GM21717 (cell line): ENCODE data around the gene EPN3.

Source experiments
- ATAC-seq: cut with Tn5 transposase; IDR thresholded peaks from one replicate; pipeline ENCODE4 v1.9.1; 2021; ENCODE audit warnings: mild to moderate bottlenecking, moderate library complexity; ENCODE audit not compliant: unreplicated experiment

Gene EPN3

DNA sequence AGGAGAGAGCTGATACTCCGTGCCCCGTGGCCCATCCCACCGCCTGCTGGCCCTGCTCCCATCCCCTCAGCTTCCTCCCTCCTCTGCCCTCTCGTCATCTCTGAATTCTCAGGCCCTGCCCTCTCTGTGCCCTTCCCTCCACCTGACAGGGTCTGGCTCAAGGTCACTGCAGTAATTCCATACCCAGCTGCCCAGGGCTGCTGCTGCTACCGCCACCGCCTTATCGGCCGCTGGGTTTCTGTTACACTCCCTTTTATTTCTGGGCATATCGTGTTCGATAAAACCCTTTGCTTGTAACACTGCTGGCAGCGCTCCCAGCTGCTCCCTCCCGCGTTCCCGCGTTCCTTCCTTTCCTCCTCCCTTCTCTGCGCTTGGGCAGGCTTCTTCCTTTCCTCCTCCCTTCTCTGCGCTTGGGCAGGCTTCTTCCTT, 1.2 kb downstream of the EPN3 start:
- no peak for ATAC-seq

DNA sequence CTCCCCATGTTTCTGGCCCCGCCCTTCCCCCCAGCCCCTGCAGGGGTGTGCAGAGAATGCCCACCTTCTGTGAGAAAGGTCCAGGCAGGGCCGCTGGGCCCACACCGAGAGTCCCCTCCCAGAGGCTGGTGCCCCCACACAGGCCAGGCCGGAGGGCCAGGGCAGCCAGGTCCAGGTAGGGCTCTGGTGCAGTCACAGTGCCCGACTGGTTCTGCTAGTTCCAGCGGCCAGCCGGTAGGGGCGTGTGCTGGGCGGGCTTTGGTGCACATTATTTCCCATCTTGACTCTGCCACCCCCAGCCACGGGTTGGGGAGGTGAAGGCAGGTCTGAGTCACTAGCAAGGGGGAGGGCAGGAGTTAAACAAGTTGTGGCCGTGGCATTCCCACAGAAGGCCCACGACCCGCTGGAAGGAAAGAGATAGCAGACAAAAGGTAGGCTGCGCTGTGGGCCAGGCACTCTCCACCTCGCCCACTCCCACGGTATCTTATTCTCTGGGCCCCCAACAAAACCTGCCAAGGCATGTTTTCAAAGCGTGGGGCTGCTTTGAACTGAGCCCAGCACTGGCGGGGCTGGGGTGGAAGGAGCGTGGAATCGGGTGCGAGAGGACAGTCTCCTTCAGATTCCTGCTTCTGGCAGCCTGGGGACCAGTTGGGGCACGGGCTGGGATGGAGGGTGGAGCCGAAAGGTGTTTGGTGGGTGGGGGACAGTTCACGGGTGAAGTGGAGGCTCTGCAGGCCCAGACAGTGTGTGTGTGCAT, 1.9 kb downstream of the EPN3 start:
- ATAC-seq, result no peak

DNA sequence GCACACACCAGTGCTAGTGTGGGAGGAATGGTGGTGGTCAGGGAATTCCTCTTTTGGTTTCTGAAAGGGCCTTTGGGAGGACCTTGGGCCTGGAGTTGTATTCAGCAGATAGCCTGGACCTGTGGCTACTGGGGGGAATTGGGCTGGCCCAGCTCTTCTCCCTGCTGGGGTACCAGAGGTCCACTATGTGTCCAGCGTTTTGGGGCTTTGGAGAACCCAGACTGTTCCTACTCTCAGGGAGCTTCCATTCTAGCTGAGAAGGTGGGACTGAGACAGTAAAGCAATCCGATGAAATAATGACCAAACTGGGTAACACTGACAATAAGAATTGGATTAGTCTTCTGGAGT, 2.4 kb downstream of the EPN3 start:
- no peak for ATAC-seq

DNA sequence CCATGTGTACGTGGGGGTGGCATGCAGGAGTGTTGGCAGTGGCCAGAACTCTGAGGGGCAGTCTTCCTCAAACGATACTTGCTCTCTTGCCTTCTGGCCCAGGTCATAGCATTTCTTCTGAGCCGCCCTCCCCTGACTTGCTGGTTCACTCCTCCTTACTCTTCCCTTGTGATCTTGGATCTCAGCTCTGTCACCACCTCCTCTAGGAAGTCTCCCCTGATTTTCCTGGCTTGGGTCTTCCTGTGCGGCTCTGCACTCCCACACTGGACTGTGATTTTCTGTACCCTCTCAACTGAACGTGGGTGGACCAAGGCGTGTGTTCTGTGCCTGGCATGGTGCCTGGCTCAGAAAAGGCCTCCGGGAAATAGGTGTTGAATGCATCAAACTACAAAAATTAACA, 2.9 kb downstream of the EPN3 start:
- ATAC-seq, result no peak

DNA sequence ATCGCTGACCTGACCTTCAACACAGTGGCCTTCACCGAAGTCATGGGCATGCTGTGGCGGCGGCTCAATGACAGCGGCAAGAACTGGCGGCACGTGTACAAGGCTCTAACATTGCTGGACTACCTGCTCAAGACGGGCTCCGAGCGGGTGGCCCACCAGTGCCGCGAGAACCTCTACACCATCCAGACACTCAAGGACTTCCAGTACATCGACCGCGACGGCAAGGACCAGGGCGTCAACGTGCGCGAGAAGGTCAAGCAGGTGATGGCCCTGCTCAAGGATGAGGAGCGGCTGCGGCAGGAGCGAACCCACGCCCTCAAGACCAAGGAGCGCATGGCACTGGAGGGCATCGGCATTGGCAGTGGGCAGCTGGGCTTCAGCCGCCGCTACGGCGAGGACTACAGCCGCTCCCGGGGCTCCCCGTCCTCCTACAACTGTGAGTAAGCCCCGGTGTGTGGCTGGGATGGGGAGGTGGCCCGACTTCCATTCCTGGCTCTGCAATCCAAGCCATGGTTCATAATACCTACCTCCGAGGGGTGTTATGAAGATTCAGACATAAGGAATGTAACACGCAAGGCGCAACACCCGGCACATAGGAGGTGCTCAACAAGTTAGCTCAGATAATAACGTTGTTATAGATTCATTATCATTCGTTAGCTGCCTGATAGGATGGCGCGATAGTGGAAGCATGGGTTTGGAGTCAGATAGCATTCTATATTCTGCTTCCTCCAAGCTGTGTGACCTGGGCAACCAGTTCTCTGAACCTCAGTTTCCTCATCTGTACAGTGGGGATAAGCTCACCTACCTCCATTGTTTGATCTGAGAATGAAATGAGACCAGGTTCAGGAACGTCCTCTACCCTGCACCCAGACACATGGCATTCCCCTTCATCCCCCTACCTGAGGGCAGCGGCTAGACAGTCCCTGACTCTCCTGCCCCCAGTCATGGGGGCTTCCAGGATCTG, 4.4 kb downstream of the EPN3 start:
- ATAC-seq, result no peak

DNA sequence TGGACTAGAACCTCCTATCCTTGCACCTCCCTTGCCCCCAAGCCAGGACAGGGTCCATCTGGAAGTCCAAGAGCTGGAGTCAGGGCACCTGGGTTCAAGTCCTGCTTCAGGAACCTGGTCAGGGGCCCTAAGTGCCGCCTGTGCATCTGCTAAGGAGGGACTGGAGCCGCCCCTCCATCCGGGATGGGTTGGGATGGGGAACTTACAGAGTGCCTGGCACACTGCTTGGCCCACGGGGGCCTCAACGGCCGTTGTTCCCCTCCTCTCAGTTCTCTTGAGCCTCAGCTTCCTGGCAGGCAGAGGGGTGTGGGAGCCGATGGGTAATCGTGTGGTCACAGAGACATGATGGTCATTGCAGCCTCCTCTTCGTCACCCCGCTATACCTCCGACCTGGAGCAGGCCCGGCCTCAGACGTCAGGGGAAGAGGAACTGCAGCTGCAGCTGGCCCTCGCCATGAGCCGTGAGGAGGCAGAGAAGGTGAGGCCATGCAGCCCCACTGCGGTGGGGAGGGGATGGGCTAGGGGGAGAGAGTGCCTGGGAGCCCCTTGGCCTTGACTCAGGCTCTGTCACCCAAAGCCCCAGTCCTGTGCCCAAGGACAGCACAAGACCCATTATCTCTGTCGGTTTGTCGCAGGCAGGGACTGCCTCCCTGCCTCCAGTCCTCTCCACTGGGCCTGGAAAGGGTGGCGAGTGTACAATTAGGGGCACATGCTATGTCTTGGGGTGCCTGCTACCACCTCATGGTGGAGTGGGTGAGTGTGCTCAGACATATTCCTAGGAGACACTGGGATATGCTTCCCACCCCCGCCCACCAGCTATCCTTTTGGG, 5.4 kb downstream of the EPN3 start:
- no peak for ATAC-seq

DNA sequence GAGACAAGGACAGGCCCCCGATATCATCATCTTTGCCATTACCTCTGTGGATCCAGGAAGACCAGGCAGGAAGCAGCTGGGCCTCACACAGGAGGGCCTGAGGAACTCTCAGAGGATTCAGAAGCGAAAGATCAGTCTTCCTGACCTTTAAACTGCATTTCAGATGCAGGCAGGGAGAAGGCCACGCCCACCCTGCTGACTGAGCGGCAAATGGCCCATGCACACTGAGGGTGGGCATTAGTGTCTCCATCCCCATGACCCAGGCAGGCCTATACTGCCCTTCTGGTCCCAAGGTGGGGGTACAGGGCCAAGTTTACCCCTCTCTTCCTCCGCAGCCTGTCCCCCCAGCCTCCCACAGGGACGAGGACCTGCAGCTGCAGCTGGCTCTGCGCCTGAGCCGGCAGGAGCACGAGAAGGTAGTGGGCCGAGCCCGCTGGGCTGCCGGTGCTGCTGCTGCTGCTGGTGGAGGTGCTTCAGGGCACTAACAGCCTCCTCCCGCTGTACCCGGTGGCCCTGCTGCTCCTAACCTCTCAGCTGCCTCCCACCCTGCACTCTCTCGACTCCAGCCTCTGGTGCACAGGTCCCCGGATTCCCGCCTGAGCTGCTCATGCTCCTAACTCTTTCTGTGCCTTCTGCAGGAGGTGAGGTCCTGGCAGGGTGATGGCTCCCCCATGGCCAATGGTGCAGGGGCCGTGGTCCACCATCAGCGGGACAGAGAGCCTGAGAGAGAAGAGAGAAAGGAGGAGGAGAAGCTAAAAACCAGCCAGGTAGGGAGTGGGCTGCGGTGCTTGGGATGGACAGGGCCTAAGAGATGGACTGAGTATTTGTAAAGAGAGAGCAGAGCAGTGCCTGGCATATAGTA, 6.2 kb downstream of the EPN3 start:
- ATAC-seq, result no peak

DNA sequence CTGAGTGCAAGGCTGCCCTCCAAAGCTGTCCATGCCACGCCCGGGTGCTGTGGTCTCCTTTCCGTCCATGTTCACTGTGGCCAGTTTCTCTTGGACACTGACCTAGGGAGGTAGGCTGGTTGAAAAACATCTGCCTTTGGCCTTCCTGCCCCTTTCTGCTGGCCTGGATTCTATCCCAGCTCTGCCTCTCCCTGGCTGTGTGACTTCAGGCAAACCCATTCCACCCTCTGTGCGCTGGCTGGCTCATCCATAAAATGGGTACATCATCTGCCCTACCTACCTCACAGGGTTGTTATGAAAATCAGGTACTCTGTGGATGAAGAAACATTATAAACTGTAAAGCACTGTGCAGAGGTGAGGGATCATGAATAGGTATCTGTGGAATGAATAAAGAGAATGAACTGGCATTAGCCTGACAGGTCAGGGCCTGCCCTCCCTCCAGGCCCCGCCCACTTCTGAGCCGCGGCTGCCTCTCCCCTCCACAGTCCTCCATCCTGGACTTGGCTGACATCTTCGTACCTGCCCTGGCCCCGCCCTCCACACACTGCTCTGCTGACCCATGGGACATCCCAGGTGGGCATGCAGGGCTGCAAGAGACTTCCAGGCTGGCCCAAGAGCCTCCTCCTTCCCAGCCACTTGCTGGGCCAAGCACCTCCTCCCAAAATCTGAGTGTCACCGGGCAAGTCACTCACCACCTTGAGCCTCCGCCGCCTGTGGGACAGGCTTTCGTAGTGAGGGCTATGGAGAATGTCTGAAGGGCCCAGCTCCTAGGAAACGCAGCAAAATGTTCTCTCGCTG, 7.4 kb downstream of the EPN3 start:
- ATAC-seq, result no peak

DNA sequence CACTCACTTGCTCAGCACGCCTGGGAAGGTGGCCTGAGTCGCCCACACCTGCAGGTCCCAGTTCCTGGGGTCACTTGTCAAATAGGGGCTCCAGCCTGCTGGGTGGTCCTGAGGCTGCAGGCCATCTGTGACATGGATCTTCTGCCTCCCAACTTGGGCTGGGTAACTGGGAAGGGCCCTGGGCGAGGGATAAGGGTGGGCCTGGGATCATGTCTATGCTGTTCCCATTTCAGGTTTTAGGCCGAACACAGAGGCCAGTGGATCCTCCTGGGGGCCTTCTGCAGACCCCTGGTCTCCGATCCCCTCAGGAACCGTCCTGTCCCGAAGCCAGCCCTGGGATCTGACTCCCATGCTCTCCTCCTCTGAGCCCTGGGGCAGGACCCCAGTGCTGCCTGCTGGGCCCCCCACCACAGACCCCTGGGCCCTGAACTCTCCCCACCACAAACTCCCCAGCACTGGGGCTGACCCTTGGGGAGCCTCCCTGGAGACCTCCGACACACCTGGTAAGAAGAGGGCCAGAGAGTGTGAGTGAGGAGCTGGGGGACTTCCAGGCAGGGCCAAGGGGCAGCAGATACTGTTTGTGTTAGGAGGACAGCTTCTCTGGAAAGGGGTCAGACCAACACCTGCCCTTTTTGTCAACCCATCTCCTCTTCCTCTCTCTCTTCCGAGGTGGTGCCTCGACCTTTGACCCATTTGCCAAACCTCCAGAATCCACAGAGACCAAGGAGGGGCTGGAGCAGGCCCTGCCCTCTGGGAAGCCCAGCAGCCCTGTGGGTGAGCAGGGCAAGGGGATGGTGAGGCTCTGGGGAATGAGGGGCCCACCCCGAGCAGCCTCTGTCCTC, 8.2 kb downstream of the EPN3 start:
- ATAC-seq, result no peak

DNA sequence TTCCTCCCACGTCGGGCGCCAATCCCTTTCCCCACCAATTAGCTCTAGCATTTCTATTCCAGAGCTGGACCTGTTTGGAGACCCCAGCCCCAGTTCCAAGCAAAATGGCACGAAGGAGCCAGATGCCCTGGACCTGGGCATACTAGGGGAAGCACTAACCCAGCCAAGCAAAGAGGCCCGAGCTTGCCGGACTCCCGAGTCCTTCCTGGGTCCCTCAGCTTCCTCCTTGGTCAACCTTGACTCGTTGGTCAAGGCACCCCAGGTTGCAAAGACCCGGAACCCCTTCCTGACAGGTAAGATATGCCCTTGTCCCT, 8.8 kb downstream of the EPN3 start:
- no peak for ATAC-seq

DNA sequence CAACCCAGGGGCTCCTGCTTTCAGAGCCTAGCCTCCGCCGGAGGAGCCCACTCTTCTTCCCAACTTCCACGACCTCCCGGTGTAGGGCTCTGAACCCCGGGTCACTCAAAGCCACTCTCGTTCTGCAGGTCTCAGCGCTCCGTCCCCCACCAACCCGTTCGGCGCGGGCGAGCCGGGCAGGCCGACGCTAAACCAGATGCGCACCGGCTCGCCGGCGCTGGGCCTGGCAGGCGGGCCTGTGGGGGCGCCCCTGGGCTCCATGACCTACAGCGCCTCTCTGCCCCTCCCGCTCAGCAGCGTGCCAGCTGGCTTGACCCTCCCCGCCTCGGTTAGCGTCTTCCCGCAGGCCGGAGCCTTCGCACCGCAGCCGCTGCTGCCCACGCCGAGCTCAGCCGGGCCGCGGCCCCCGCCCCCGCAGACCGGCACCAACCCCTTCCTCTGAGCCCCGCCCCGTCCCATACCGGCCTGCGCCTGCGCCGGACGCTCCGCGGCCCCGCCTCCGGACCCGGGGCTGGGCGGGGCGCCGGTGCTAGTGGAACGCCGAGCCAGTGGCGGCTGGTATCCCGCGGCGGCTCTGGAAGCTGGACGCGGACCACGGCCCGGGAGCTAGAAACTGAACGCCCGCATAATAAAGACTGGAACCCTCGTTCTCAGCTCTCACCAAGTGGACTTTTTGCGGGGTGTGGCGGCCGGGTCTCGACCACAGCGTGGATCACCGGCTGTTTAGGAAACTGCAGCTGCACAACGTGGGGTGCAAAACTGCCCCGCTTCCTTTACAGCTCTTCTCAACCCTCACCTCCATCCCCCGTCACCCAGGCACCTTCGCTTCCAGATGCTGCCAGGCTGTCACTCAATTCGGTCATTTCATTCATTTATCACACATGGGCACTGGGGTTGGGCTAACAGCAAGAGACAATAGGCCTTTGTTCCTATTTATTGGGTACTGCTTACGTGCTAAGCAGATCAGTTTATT, 9.5 kb downstream of the EPN3 start:
- ATAC-seq, result peak; percentile 73

DNA sequence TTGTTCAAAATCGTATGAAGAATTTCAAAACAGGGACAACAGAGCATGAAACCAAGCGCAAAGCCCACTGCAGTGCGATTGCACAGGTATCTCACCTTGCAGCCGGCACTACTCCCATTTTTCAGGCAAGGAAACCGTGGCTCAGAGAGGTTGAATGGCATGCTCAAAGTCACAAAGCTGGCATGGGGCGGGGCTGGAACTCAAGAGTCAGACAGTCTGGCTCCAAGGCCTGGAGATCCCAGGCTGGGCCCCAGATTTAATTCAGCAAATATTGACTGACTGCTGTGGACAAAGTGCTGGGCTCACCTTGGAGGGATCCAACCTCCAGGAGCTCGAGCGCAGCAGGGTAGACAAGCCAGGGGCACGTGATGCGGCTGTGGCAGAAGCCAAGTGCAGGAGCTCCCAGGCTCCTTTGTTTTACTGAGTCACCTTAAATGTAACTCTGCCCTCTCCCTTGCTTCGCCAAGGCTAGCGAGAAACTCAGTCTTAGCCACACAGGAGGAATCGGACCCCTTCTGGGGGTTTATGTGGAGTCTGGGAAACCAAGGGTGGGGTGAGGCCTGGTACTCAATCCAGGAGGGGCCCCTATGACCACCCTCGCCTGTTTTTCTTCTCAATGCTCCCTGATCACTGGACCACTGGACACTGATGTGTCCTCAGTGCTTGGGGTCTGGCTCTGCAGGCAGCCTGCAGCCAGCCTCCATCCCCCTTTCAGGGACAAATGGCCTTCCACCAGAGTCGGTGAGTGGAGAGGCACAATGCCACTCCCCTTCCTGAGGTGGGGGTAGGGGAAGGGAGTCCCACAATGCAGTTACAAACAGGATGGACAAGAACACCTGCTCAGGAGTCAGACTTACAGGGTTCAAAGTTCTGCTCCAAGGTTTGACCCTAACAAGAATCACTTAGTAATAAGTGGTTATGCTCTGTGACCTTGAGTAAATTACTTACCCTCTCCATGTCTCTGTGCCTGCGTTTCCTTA, 10.6 kb downstream of the EPN3 start:
- ATAC-seq, result no peak

DNA sequence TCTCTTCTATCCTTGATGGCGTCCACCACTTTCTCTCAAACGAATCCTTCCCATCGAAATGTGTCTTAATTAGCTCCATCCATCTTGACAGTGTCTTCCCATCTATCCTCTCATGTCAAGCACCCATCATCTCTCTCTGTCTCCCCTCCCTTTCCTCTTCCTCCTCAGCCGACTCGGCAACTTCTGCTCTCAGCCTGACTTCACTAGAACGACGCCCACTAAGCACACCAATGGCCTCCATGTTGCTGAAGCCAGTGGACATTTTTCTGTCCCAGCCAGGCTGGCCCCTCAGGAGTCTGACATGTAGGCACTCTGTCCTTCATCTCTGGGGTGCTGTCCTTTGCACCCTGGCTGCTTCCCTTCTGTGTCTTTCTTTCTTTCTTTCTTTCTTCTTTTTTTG, 12.0 kb downstream of the EPN3 start:
- no peak for ATAC-seq

DNA sequence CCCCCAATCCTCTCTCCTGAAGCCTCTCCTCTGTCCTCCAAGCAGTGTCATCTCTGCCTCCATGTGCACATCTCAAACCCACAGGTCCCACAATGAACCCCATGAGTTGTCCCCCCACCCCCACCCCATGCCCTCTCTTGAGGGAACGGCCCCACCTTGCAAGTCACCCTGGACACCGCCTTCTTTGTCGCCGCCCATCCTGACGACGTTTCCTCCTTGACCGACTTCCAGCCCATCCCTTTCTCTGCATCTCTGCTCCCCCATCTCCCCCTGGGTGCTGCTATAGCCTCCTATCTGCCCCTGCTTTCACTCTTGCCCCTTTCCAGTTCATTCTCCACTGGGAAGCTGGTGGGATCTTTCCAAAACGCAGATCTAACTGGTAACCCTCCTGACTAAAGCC, 12.8 kb downstream of the EPN3 start:
- no peak for ATAC-seq

DNA sequence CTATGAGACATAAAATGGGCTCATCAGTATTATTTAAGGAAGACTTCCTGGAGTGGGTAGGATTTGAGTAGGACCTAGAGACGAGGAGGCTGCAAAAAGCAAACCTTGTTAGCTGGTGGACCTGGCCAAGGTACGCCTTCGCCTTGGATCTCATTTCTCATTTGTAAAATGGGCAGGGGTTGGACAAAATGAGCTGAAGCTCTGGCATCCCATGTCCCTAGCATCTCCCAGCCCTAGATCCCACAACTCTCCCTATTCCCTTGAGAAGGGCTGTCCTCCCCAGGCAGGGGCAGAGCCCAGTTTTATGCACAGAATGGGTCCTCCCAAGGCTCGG, 14.1 kb downstream of the EPN3 start:
- no peak for ATAC-seq

DNA sequence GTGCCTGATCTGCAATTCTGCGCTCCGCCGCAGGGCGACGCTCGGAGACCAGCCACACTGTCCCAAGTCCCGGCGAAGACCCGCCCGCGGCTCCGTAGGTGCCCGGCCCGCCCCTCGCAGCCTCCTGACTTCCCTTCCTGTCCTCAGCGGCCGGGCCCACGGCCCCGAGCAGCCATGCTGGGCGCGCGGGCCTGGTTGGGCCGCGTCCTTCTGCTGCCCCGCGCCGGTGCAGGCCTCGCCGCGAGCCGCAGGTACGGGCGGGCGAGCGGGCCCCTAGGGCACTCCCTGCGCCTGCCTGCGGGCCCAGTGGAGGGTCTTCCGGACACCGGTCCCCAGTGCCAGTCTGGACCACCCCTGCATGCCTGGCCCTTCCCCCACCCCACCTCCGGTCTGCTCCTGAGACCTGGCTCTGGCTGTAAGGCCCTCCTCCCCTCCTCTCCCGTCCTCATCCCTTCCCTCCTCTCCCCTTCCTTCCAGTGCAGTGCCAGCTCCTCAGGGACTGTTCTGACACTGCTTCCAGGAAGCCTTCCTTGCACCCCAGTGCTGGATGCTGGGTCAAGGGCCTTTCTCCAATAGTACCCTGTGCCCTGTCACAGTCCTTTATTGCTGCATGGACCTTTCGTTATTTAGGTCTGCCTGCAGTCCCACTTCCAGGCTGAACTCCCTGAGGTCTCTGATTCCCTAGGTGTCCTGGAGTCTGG, 14.7 kb downstream of the EPN3 start, which contains the start of gene SPATA20:
Gene SPATA20 (plus strand): TSS at position 140 of the 701 bp plus-strand sequence. CDS start 35 bp downstream, at position 175.
- peak; percentile 65 for ATAC-seq
